GM12891 (cell line): Measurements from ENCODE around the gene REPIN1.
A peak's percentile ranks its signal among the peaks of the same experiment; 100 is the strongest.

Experiments
- DNase-seq: peaks from one replicate; pipeline ENCODE4 v3.0.0; 2011; ENCODE audit warnings: low spot score; ENCODE audit not compliant: insufficient read length
- FAIRE-seq: peaks from 2 replicates; lab custom pipeline; 2011; peaks lifted over from hg19 to GRCh38; lab: Jason Lieb, UNC
- PAX5 ChIP-seq: IDR thresholded peaks from 2 replicates; pipeline ENCODE4 v1.6.1; 2011; ENCODE audit warnings: low read length, moderate library complexity, mild to moderate bottlenecking; ENCODE audit not compliant: insufficient read depth, severe bottlenecking
- POLR2A ChIP-seq: IDR thresholded peaks from 2 replicates; pipeline ENCODE4 v1.6.1; 2011; ENCODE audit warnings: low read depth, low read length, control low read depth
- POLR2AphosphoS5 ChIP-seq: IDR thresholded peaks from 2 replicates; pipeline ENCODE4 v1.6.1; 2011; ENCODE audit warnings: low read depth, low read length, control low read depth
- POU2F2 ChIP-seq: IDR thresholded peaks from 2 replicates; pipeline ENCODE4 v1.6.1; 2011; ENCODE audit warnings: low read depth, mild to moderate bottlenecking, control low read depth, low read length, moderate library complexity
- SPI1 ChIP-seq: IDR thresholded peaks from 2 replicates; pipeline ENCODE4 v1.6.1; 2011; ENCODE audit warnings: low read depth, low read length, control low read depth
- TAF1 ChIP-seq: IDR thresholded peaks from 2 replicates; pipeline ENCODE4 v1.6.1; 2011; ENCODE audit warnings: low read depth, low read length, control low read depth

REPIN1 gene

GRCh38 chr7:150358988-150359621, 9.5 kb upstream of the REPIN1 start:
- TF ChIP-seq POLR2A = no peak
- TF ChIP-seq PAX5 = no peak
- TF ChIP-seq SPI1 = no peak
- TF ChIP-seq POLR2AphosphoS5 = no peak
- no peak for TF ChIP-seq TAF1
- TF ChIP-seq POU2F2 = no peak
- DNase-seq = no peak
- FAIRE-seq = peak; percentile 92

GRCh38 chr7:150359622-150360362, 8.8 kb upstream of the REPIN1 start:
- DNase-seq = no peak
- no peak for FAIRE-seq
- no peak for TF ChIP-seq TAF1
- TF ChIP-seq POU2F2 = 0 out of 2 replicates have a peak, but pooled peaks have one; percentile 21

- TF ChIP-seq POLR2AphosphoS5 (no peak), PAX5 (no peak), POLR2A (no peak), POU2F2 (no peak), TAF1 (no peak), SPI1 (no peak)
- FAIRE-seq = no peak
- no peak for DNase-seq
Measured at GRCh38 chr7:150360363-150361058, 8.1 kb upstream of the REPIN1 start.

GRCh38 chr7:150361402-150361801, 7.2 kb upstream of the REPIN1 start:
- FAIRE-seq (no peak), DNase-seq (no peak)
- TF ChIP-seq POLR2AphosphoS5 = no peak
- TF ChIP-seq PAX5 = no peak
- no peak for TF ChIP-seq POLR2A

GRCh38 chr7:150361807-150362621, 6.6 kb upstream of the REPIN1 start:
- TF ChIP-seq POLR2A (no peak), POLR2AphosphoS5 (no peak), POU2F2 (no peak), SPI1 (no peak), TAF1 (no peak), PAX5 (no peak)
- no peak for FAIRE-seq
- no peak for DNase-seq

GRCh38 chr7:150363370-150363769, 5.3 kb upstream of the REPIN1 start:
- FAIRE-seq (no peak), DNase-seq (no peak)
- TF ChIP-seq SPI1 = no peak
- no peak for TF ChIP-seq POU2F2
- no peak for TF ChIP-seq POLR2AphosphoS5
- TF ChIP-seq PAX5 = no peak
- no peak for TF ChIP-seq POLR2A
- no peak for TF ChIP-seq TAF1

- FAIRE-seq (peak; percentile 86), DNase-seq (no peak)
- TF ChIP-seq POLR2A = no peak
- TF ChIP-seq SPI1 = peak; percentile 51
Measured at GRCh38 chr7:150363872-150364271, 4.8 kb upstream of the REPIN1 start.

GRCh38 chr7:150365194-150365593, 3.4 kb upstream of the REPIN1 start:
- FAIRE-seq (no peak), DNase-seq (no peak)
- TF ChIP-seq POLR2AphosphoS5 (no peak), POLR2A (no peak), POU2F2 (no peak), TAF1 (no peak), SPI1 (no peak), PAX5 (no peak)

- DNase-seq (no peak), FAIRE-seq (no peak)
- TF ChIP-seq POLR2A = no peak
- no peak for TF ChIP-seq POLR2AphosphoS5
- no peak for TF ChIP-seq SPI1
- no peak for TF ChIP-seq POU2F2
- TF ChIP-seq TAF1 = no peak
- no peak for TF ChIP-seq PAX5
Measured at GRCh38 chr7:150365673-150366398, 2.8 kb upstream of the REPIN1 start.

GRCh38 chr7:150367677-150368095, 936 bp upstream of the REPIN1 start:
- DNase-seq (no peak), FAIRE-seq (no peak)
- TF ChIP-seq TAF1 (no peak), SPI1 (no peak), PAX5 (no peak), POLR2A (no peak), POU2F2 (no peak), POLR2AphosphoS5 (no peak)
